HFF-Myc (cell line): ENCODE measurements around the gene GADL1.

Source experiments
- DNase-seq: peaks from one replicate; pipeline ENCODE4 v3.0.0-alpha.2; 2011; ENCODE audit warnings: low read depth; ENCODE audit errors: extremely low read depth
- H3K4me3 ChIP-seq: replicated peaks from 2 replicates; pipeline ENCODE4 v1.5.1; 2011; ENCODE audit warnings: low read depth, mild to moderate bottlenecking, control low read depth, low read length
- CTCF ChIP-seq: IDR thresholded peaks from 2 replicates; pipeline ENCODE4 v1.5.1; 2012; ENCODE audit warnings: mild to moderate bottlenecking, low read depth, low read length, control low read depth; ENCODE audit errors: missing control alignments

The GADL1 gene

GRCh38 chr3:30914696-30915095 is 20.2 kb upstream of the GADL1 start:
- no peak for TF ChIP-seq CTCF
- H3K4me3 ChIP-seq: no peak overlapping the region
- no peak for DNase-seq

- TF ChIP-seq CTCF: no peak
- no peak for DNase-seq
- no peak overlapping the region for H3K4me3 ChIP-seq
Measured at GRCh38 chr3:30913176-30913575, 18.7 kb upstream of the GADL1 start.

GRCh38 chr3:30912301-30912700 is 17.8 kb upstream of the GADL1 start:
- no peak for DNase-seq
- H3K4me3 ChIP-seq: no peak overlapping the region
- no peak for TF ChIP-seq CTCF

- no peak overlapping the region for H3K4me3 ChIP-seq
- TF ChIP-seq CTCF: no peak
- DNase-seq: no peak
Measured at GRCh38 chr3:30908456-30909037, 14.1 kb upstream of the GADL1 start.

- TF ChIP-seq CTCF: no peak
- DNase-seq: no peak
- H3K4me3 ChIP-seq: no peak overlapping the region
Measured at GRCh38 chr3:30904996-30905395, 10.5 kb upstream of the GADL1 start.

GRCh38 chr3:30895329-30895728 is 868 bp upstream of the GADL1 start:
- TF ChIP-seq CTCF: no peak
- H3K4me3 ChIP-seq: no peak overlapping the region
- DNase-seq: no peak
